GM23338 (cell line): ENCODE results near the gene HOXD1. TPM values are rescaled to one million over a fixed set of nuclear protein-coding genes. Genes with fewer than 3 reads are reported as not detected.

ENCODE experiments used
- ATAC-seq: fragments of 200-7000 bp; cut with Tn5 transposase; 3 replicates; pipeline ENCODE4 v1.9.1; 2020
- DNase-seq: peaks from one replicate; pipeline ENCODE4 v3.0.0-alpha.2; 2015; ENCODE audit warnings: low spot score
- H2AFZ ChIP-seq: fragments of 200-600 bp; sonication (generic); 2 replicates; pipeline ENCODE4 v1.8.0; 2016; ENCODE audit warnings: antibody characterized with exemption, mild to moderate bottlenecking, moderate library complexity
- H3F3A ChIP-seq: fragments of 200-600 bp; sonication (generic); replicated peaks from 2 replicates; pipeline ENCODE4 v1.8.0; 2017; ENCODE audit warnings: antibody characterized with exemption, mixed run types, low read depth
- H3K27ac ChIP-seq: fragments of 200-600 bp; sonication (generic); 2 replicates; pipeline ENCODE4 v1.6.1; 2016; ENCODE audit warnings: low read depth
- H3K27me3 ChIP-seq: fragments of 200-600 bp; sonication (generic); 2 replicates; pipeline ENCODE4 v1.8.0; 2016; ENCODE audit warnings: mild to moderate bottlenecking, mixed run types, moderate library complexity; ENCODE audit not compliant: insufficient read depth
- H3K36me3 ChIP-seq: fragments of 200-600 bp; sonication (generic); 2 replicates; pipeline ENCODE4 v1.8.0; 2016; ENCODE audit warnings: mild to moderate bottlenecking; ENCODE audit not compliant: insufficient read depth
- H3K4me1 ChIP-seq: fragments of 200-600 bp; sonication (generic); 2 replicates; pipeline ENCODE4 v1.8.0; 2016; ENCODE audit warnings: mild to moderate bottlenecking, moderate library complexity; ENCODE audit not compliant: insufficient read depth
- H3K4me2 ChIP-seq: fragments of 200-600 bp; sonication (generic); 2 replicates; pipeline ENCODE4 v1.7.1; 2017; ENCODE audit warnings: mixed run types
- H3K4me3 ChIP-seq: fragments of 200-600 bp; sonication (generic); 2 replicates; pipeline ENCODE4 v1.6.1; 2016; ENCODE audit warnings: mixed run types
- H3K79me2 ChIP-seq: fragments of 200-600 bp; sonication (generic); replicated peaks from 2 replicates; pipeline ENCODE4 v1.8.0; 2017; ENCODE audit warnings: mild to moderate bottlenecking; ENCODE audit not compliant: insufficient read depth
- H3K9me2 ChIP-seq: fragments of 200-600 bp; sonication (generic); 2 replicates; pipeline ENCODE4 v1.8.0; 2017; ENCODE audit not compliant: insufficient read depth
- H4K20me1 ChIP-seq: fragments of 200-600 bp; sonication (generic); replicated peaks from 2 replicates; pipeline ENCODE4 v1.8.0; 2017; ENCODE audit warnings: mild to moderate bottlenecking; ENCODE audit not compliant: insufficient read depth
- H3K27ac Mint-ChIP-seq: 2 replicates; pipeline ENCODE4 v1.8.0; 2020; ENCODE audit warnings: inconsistent platforms, mild to moderate bottlenecking, moderate library complexity, mixed read lengths
- H3K27me3 Mint-ChIP-seq: 3 replicates; pipeline ENCODE4 v1.8.0; 2022; ENCODE audit warnings: low read depth, mild to moderate bottlenecking, moderate library complexity, mixed read lengths, inconsistent platforms; ENCODE audit not compliant: insufficient read depth, poor library complexity
- H3K36me3 Mint-ChIP-seq: 3 replicates; pipeline ENCODE4 v1.8.0; 2021; ENCODE audit warnings: low read depth, mild to moderate bottlenecking, inconsistent platforms, moderate library complexity, mixed read lengths
- H3K4me1 Mint-ChIP-seq: 3 replicates; pipeline ENCODE4 v1.8.0; 2020; ENCODE audit warnings: mild to moderate bottlenecking, inconsistent platforms, mixed read lengths
- H3K4me3 Mint-ChIP-seq: 3 replicates; pipeline ENCODE4 v1.8.0; 2021; ENCODE audit warnings: moderate library complexity, mild to moderate bottlenecking, inconsistent platforms, mixed read lengths
- H3K9me3 Mint-ChIP-seq: 3 replicates; pipeline ENCODE4 v1.8.0; 2020; ENCODE audit warnings: moderate library complexity, mild to moderate bottlenecking, inconsistent platforms, mixed read lengths
- CREB1 ChIP-seq: fragments of 250-450 bp; sonication (Bioruptor Pico); IDR thresholded peaks from 2 replicates; pipeline ENCODE4 v1.5.0; 2020; ENCODE audit warnings: low read depth, mild to moderate bottlenecking, moderate library complexity
- EZH2 ChIP-seq: fragments of 200-600 bp; sonication (generic); IDR thresholded peaks from one replicate; pipeline ENCODE4 v1.8.0; 2017; ENCODE audit warnings: antibody characterized with exemption, mild to moderate bottlenecking, low read depth; ENCODE audit not compliant: unreplicated experiment
- EZH2phosphoT487 ChIP-seq: fragments of 200-600 bp; sonication (generic); IDR thresholded peaks from one replicate; pipeline ENCODE4 v1.8.1; 2018; ENCODE audit warnings: antibody characterized with exemption; ENCODE audit not compliant: unreplicated experiment
- JUNB ChIP-seq: IDR thresholded peaks from one replicate; pipeline ENCODE4 v1.6.1; 2016; ENCODE audit warnings: antibody characterized with exemption; ENCODE audit not compliant: unreplicated experiment
- NANOG ChIP-seq: IDR thresholded peaks from 2 replicates; pipeline ENCODE4 v1.6.1; 2016; ENCODE audit warnings: antibody characterized with exemption, borderline replicate concordance
- POLR2AphosphoS5 ChIP-seq: IDR thresholded peaks from 2 replicates; pipeline ENCODE4 v1.6.1; 2016; ENCODE audit warnings: antibody characterized with exemption, low read depth
- STAT1 ChIP-seq: IDR thresholded peaks from one replicate; pipeline ENCODE4 v1.6.1; 2016; ENCODE audit warnings: antibody characterized with exemption; ENCODE audit not compliant: unreplicated experiment
- ZNF331 ChIP-seq: fragments of 250-450 bp; sonication (Bioruptor Pico); IDR thresholded peaks from 2 replicates; pipeline ENCODE4 v1.5.0; 2020; ENCODE audit warnings: low read depth, mild to moderate bottlenecking, moderate library complexity
- polyA plus RNA-seq: library from polyadenylated mRNA; unstranded; fragments of >200 nt; fragmentation: Nextera tagmentation; extraction: Ambion mirVana; gene quantifications from 2 replicates; pipeline ENCODE4 v1.2.1, GENCODE V29; 2016
- total RNA-seq: library from RNA; depleted of rRNA; stranded (reverse); fragments of >200 nt; shearing (Covaris generic); gene quantifications from 2 replicates; pipeline ENCODE4 v1.2.3, GENCODE V29; 2014
- TF ChIP-seq, protein P1 (sequence below), 2 experiments: fragments of 200-600 bp in 1 of 2; sonication (generic) in 1 of 2; conservative IDR thresholded peaks; 2 replicates each; pipeline versions ENCODE4 v1.5.1 to v1.6.1; 2016 to 2017; ENCODE audit warnings: antibody characterized with exemption in 2 of 2, low read depth in 2 of 2, mild to moderate bottlenecking in 2 of 2, moderate library complexity in 1 of 2
- TF ChIP-seq, protein P2 (sequence below): fragments of 250-450 bp; sonication (Bioruptor Pico); IDR thresholded peaks from 2 replicates; pipeline ENCODE4 v1.5.0; 2020; ENCODE audit warnings: mild to moderate bottlenecking, moderate library complexity
- TF ChIP-seq, protein P3 (sequence below): IDR thresholded peaks from 2 replicates; pipeline ENCODE4 v1.6.1; 2016; ENCODE audit warnings: antibody characterized with exemption

HOXD1 gene
- total and polyA plus RNA-seq, 2 experiments from 2014 or later, result not detected

DNA sequence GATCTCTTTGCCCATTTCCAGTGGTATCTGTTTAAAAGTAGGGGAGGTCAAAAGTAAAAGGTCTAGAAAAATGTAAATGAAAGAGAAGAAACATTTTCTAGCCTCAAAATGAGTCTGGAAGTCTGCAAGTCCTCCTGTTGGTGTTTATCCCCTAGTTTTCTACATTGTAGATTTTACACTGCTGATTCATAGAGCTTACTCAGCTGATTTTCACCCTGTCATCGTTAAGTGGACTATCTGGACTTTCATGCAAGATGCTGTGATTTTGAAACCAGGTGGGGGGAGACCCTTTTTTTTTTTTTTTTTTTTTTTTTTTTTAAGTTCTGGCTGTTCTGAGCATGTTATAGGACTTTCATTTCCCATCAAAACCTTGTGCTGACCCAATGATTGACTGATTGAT lies 21.1 kb upstream of the HOXD1 start:
- Histone ChIP-seq H3K79me2 (no peaks in the 10 kb centered on the region), H3K4me3 (no peak overlapping the region), H3K27me3 (peaks cover 100% of the 10 kb centered on the region), H2AFZ (no peak overlapping the region), H4K20me1 (peaks cover 48% of the 10 kb centered on the region), H3K36me3 (no peaks in the 10 kb centered on the region; the same call in 1 of the 2 replicates), H3K9me2 (no peaks in the 10 kb centered on the region), H3F3A (peaks cover 16% of the 10 kb centered on the region), H3K4me2 (no peak overlapping the region), H3K4me1 (peaks cover 48% of the 10 kb centered on the region), H3K27ac (no peak overlapping the region)
- no peak for TF ChIP-seq JUNB
- no peak for TF ChIP-seq EZH2phosphoT487
- no peak for TF ChIP-seq CREB1 (CRISPR knock-in tag)
- no peak for TF ChIP-seq POLR2AphosphoS5
- TF ChIP-seq ZNF331, result no peak
- TF ChIP-seq, protein P1, sequence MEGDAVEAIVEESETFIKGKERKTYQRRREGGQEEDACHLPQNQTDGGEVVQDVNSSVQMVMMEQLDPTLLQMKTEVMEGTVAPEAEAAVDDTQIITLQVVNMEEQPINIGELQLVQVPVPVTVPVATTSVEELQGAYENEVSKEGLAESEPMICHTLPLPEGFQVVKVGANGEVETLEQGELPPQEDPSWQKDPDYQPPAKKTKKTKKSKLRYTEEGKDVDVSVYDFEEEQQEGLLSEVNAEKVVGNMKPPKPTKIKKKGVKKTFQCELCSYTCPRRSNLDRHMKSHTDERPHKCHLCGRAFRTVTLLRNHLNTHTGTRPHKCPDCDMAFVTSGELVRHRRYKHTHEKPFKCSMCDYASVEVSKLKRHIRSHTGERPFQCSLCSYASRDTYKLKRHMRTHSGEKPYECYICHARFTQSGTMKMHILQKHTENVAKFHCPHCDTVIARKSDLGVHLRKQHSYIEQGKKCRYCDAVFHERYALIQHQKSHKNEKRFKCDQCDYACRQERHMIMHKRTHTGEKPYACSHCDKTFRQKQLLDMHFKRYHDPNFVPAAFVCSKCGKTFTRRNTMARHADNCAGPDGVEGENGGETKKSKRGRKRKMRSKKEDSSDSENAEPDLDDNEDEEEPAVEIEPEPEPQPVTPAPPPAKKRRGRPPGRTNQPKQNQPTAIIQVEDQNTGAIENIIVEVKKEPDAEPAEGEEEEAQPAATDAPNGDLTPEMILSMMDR (conservative IDR thresholded peaks at IDR 0.05; ENCODE audit: low read depth in 2 of 2), result no peak
- no peak for TF ChIP-seq EZH2
- no peak for TF ChIP-seq STAT1
- TF ChIP-seq, protein P2, sequence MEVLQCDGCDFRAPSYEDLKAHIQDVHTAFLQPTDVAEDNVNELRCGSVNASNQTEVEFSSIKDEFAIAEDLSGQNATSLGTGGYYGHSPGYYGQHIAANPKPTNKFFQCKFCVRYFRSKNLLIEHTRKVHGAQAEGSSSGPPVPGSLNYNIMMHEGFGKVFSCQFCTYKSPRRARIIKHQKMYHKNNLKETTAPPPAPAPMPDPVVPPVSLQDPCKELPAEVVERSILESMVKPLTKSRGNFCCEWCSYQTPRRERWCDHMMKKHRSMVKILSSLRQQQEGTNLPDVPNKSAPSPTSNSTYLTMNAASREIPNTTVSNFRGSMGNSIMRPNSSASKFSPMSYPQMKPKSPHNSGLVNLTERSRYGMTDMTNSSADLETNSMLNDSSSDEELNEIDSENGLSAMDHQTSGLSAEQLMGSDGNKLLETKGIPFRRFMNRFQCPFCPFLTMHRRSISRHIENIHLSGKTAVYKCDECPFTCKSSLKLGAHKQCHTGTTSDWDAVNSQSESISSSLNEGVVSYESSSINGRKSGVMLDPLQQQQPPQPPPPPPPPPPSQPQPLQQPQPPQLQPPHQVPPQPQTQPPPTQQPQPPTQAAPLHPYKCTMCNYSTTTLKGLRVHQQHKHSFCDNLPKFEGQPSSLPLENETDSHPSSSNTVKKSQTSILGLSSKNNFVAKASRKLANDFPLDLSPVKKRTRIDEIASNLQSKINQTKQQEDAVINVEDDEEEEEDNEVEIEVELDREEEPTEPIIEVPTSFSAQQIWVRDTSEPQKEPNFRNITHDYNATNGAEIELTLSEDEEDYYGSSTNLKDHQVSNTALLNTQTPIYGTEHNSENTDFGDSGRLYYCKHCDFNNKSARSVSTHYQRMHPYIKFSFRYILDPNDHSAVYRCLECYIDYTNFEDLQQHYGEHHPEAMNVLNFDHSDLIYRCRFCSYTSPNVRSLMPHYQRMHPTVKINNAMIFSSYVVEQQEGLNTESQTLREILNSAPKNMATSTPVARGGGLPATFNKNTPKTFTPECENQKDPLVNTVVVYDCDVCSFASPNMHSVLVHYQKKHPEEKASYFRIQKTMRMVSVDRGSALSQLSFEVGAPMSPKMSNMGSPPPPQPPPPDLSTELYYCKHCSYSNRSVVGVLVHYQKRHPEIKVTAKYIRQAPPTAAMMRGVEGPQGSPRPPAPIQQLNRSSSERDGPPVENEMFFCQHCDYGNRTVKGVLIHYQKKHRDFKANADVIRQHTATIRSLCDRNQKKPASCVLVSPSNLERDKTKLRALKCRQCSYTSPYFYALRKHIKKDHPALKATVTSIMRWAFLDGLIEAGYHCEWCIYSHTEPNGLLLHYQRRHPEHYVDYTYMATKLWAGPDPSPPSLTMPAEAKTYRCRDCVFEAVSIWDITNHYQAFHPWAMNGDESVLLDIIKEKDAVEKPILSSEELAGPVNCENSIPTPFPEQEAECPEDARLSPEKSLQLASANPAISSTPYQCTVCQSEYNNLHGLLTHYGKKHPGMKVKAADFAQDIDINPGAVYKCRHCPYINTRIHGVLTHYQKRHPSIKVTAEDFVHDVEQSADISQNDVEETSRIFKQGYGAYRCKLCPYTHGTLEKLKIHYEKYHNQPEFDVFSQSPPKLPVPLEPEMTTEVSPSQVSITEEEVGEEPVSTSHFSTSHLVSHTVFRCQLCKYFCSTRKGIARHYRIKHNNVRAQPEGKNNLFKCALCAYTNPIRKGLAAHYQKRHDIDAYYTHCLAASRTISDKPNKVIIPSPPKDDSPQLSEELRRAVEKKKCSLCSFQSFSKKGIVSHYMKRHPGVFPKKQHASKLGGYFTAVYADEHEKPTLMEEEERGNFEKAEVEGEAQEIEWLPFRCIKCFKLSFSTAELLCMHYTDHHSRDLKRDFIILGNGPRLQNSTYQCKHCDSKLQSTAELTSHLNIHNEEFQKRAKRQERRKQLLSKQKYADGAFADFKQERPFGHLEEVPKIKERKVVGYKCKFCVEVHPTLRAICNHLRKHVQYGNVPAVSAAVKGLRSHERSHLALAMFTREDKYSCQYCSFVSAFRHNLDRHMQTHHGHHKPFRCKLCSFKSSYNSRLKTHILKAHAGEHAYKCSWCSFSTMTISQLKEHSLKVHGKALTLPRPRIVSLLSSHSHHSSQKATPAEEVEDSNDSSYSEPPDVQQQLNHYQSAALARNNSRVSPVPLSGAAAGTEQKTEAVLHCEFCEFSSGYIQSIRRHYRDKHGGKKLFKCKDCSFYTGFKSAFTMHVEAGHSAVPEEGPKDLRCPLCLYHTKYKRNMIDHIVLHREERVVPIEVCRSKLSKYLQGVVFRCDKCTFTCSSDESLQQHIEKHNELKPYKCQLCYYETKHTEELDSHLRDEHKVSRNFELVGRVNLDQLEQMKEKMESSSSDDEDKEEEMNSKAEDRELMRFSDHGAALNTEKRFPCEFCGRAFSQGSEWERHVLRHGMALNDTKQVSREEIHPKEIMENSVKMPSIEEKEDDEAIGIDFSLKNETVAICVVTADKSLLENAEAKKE (CRISPR knock-in tag), result no peak
- TF ChIP-seq, protein P3, sequence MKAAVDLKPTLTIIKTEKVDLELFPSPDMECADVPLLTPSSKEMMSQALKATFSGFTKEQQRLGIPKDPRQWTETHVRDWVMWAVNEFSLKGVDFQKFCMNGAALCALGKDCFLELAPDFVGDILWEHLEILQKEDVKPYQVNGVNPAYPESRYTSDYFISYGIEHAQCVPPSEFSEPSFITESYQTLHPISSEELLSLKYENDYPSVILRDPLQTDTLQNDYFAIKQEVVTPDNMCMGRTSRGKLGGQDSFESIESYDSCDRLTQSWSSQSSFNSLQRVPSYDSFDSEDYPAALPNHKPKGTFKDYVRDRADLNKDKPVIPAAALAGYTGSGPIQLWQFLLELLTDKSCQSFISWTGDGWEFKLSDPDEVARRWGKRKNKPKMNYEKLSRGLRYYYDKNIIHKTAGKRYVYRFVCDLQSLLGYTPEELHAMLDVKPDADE, result no peak
- TF ChIP-seq NANOG, result no peak
- ATAC-seq, result no peak
- H3K27me3 Mint-ChIP-seq, result peaks cover 100% of the 10 kb centered on the region
- no peak overlapping the region for H3K4me3 Mint-ChIP-seq
- no peak overlapping the region for H3K27ac Mint-ChIP-seq
- no peaks in the 10 kb centered on the region for H3K36me3 Mint-ChIP-seq
- H3K9me3 Mint-ChIP-seq, result peaks cover 7% of the 10 kb centered on the region; the same call in 1 of the 3 replicates
- no peak for DNase-seq
- peaks cover 39% of the 10 kb centered on the region for H3K4me1 Mint-ChIP-seq
